HepG2 (cell line): ENCODE results near the gene AFTPH.

Experiments used
- ATF2 ChIP-seq: sonication (generic); formaldehyde crosslinking; IDR thresholded peaks from 2 replicates; pipeline ENCODE4 v1.4.0; 2020; ENCODE audit warnings: missing genetic modification reagents
- CBX5 ChIP-seq: sonication (generic); formaldehyde crosslinking; IDR thresholded peaks from 2 replicates; pipeline ENCODE4 v1.4.0; 2020; ENCODE audit warnings: missing genetic modification reagents, borderline replicate concordance
- CTCF ChIP-seq: sonication (generic); formaldehyde crosslinking; IDR thresholded peaks from 2 replicates; pipeline ENCODE4 v1.5.0; 2020; ENCODE audit warnings: mild to moderate bottlenecking, missing genetic modification reagents, moderate library complexity
- IKZF4 ChIP-seq: sonication (generic); formaldehyde crosslinking; IDR thresholded peaks from 2 replicates; pipeline ENCODE4 v1.5.1; 2020; ENCODE audit warnings: borderline replicate concordance, mild to moderate bottlenecking, low read depth, missing genetic modification reagents; ENCODE audit errors: not compliant biosample characterization
- MAFF ChIP-seq: IDR thresholded peaks from 2 replicates; pipeline ENCODE4 v1.6.1; 2011; ENCODE audit warnings: low read depth, low read length, improper control_type of control experiment
- MAZ ChIP-seq, 2 experiments: sonication (generic) in 1 of 2; formaldehyde crosslinking in 1 of 2; IDR thresholded peaks; 2 replicates each; pipeline versions ENCODE4 v1.5.0 to v1.6.1; 2012 to 2020; ENCODE audit warnings: low read depth in 2 of 2, mild to moderate bottlenecking in 2 of 2, borderline replicate concordance in 1 of 2, improper control_type of control experiment in 1 of 2, low read length in 1 of 2, missing genetic modification reagents in 1 of 2, moderate library complexity in 1 of 2
- YY1 ChIP-seq: IDR thresholded peaks from 2 replicates; pipeline ENCODE4 v1.6.1; 2011; ENCODE audit warnings: low read length, low read depth, moderate library complexity, mild to moderate bottlenecking; ENCODE audit not compliant: insufficient read depth, insufficient replicate concordance
- ZSCAN30 ChIP-seq: sonication (generic); formaldehyde crosslinking; IDR thresholded peaks from 2 replicates; pipeline ENCODE4 v1.5.0; 2020; ENCODE audit warnings: mild to moderate bottlenecking, missing genetic modification reagents

DNA sequence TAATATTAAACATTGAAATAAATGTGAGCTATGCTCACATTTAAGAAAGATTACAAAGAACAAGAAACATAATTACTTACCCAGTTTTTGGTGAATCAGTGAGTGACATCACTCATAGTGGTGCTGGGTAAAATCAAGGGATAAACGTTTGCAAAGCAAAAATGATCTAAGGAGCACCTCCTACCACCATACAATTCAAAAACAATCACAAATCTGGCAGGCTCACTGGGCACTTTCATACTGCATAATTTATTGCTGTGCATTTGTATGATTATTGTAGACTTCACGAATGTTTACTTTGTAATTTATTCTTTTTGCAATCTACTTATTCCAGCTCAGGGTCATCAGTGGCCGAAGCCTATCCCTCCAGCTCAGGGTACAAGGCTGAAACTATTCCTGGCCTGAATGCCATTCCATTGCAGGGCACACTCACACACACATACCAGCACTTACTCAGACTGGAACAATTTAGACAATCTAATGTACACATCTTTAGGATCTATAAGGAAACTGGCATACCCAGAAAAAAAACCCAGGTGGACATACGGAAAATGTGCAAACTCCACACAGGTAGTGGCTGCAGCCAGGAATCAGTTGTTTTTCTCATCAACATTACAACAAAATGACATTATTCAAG, 34.4 kb downstream of the AFTPH start:
- TF ChIP-seq IKZF4 (CRISPR knock-in tag) = no peak
- TF ChIP-seq MAZ (IDR thresholded peaks at IDR 0.05; ENCODE audit: borderline replicate concordance, low read depth, low read length) = no peak
- no peak for TF ChIP-seq MAZ (CRISPR knock-in tag; IDR thresholded peaks at IDR 0.05; ENCODE audit: low read depth)
- TF ChIP-seq CBX5 (CRISPR knock-in tag) = no peak
- TF ChIP-seq YY1 = no peak
- TF ChIP-seq ATF2 (CRISPR knock-in tag) = no peak
- TF ChIP-seq MAFF = no peak
- TF ChIP-seq CTCF (CRISPR knock-in tag) = no peak
- TF ChIP-seq ZSCAN30 = no peak
